ENCODE data around the gene DGKH.

Gene DGKH

GRCh38 chr13:42041684-42042035, 6.8 kb upstream of the DGKH start:
- peak overlapping the region; percentile 97 for H3K27ac ChIP-seq
- peak overlapping the region; percentile 79 for H3K4me3 ChIP-seq (ENCODE audit: low read depth, low read length)
- TF ChIP-seq, protein P1, sequence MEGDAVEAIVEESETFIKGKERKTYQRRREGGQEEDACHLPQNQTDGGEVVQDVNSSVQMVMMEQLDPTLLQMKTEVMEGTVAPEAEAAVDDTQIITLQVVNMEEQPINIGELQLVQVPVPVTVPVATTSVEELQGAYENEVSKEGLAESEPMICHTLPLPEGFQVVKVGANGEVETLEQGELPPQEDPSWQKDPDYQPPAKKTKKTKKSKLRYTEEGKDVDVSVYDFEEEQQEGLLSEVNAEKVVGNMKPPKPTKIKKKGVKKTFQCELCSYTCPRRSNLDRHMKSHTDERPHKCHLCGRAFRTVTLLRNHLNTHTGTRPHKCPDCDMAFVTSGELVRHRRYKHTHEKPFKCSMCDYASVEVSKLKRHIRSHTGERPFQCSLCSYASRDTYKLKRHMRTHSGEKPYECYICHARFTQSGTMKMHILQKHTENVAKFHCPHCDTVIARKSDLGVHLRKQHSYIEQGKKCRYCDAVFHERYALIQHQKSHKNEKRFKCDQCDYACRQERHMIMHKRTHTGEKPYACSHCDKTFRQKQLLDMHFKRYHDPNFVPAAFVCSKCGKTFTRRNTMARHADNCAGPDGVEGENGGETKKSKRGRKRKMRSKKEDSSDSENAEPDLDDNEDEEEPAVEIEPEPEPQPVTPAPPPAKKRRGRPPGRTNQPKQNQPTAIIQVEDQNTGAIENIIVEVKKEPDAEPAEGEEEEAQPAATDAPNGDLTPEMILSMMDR (IDR thresholded peaks at IDR 0.05; ENCODE audit: low read depth, low read length, missing control alignments), result peak; percentile 80
- H3K27me3 ChIP-seq (replicated peaks), result no peaks in the 10 kb centered on the region
- no peaks in the 10 kb centered on the region for H3K36me3 ChIP-seq (replicated peaks)
- DNase-seq, result peak; percentile 70
- in situ Hi-C loops (cut with HindIII; ENCODE audit: low pct_ligation_motif_present, low sequenced_read_pairs), result no loop called here

DNA sequence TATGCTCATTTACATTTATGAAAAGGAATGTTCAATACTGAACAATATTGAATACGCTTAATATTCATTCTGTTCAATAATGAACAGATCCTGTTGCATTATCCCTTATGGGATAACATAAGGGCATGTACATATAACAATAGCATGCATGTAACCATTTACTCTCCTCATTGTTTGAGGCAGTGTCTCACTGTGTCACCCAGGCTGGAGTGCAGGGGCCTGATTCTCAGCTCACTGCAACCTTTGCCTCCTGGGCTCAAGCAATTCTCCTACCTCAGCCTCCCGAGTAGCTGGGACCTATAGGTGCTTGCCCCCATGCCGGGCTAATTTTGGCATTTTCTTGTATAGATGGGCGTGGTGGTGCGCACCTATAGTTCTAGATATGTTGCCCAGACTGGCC, 4.8 kb upstream of the DGKH start:
- Histone ChIP-seq H3K4me3 (ENCODE audit: low read depth, low read length) (no peak overlapping the region), H3K36me3 (replicated peaks) (no peaks in the 10 kb centered on the region), H3K27ac (no peak overlapping the region), H3K27me3 (replicated peaks) (no peaks in the 10 kb centered on the region)
- TF ChIP-seq, protein P1 (IDR thresholded peaks at IDR 0.05; ENCODE audit: low read depth, low read length, missing control alignments), result no peak
- DNase-seq, result no peak
- in situ Hi-C loops (cut with HindIII; ENCODE audit: low pct_ligation_motif_present, low sequenced_read_pairs), result no loop called here

DNA sequence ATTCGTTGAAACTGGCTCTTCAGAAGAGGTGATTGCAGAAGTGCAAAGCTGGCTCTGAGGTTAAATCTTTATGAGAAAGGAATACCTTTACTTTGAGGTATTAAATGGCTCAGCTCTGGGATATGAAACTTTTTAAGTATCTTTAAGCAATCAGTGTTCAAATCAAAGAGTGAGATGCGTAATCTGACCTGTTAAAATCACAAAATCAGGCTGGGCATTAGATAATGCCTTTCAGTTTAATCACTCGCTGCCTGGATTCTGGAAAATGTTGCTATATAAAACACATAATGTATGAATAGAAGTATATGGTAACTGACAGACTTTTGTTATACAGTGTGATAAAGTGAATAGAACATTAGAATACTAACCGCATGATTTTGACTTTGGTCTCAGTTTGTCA, 2.0 kb upstream of the DGKH start:
- no peaks in the 10 kb centered on the region for H3K27me3 ChIP-seq (replicated peaks)
- TF ChIP-seq, protein P1 (IDR thresholded peaks at IDR 0.05; ENCODE audit: low read depth, low read length, missing control alignments), result no peak
- no peak overlapping the region for H3K4me3 ChIP-seq (ENCODE audit: low read depth, low read length)
- in situ Hi-C loops (cut with HindIII; ENCODE audit: low pct_ligation_motif_present, low sequenced_read_pairs), result no loop called here
- no peaks in the 10 kb centered on the region for H3K36me3 ChIP-seq (replicated peaks)
- no peak for DNase-seq
- no peak overlapping the region for H3K27ac ChIP-seq

DNA sequence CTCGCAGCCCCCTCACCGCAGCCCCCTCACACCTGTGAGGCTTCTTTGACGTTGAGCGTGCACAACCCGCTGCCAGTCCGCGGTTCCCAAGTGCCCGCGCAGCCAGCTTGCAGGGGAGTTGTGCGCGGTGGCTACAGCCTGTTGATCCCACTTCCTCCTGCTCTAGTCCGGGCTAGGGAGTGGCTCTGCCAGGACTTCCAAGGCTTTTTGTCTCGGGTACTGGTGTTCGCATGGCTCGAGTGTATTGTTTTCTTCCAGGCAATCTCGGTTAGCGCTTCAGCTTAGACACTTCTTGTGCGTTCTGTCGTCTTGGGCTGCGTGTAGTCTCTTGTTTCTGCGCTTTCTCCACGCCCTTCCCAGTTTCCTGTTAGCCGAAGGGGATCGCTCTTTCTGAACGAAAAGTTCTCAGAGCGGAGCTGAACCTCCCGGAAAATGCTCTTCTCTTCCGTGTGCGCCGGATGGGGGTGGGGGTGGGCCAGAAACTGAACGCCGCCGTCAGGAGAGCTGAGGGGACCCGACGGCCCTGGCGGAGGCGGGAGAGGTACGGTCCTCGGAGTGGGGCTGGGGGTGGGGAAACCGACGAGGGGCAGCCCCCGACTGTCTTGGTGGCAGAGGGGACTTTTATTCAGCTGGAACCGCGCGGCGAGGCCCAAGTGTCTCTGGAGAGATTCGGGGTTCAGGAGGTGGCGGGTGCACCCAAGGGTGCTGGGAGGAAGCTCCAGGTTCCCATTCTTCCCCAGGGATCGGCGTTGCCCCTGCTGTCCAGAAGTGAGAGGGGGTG, 697 bp upstream of the DGKH start:
- Histone ChIP-seq H3K27ac (peak overlapping the region; percentile 87), H3K27me3 (replicated peaks) (no peaks in the 10 kb centered on the region), H3K4me3 (ENCODE audit: low read depth, low read length) (peak overlapping the region; percentile 78), H3K36me3 (replicated peaks) (no peaks in the 10 kb centered on the region)
- in situ Hi-C loops (cut with HindIII; ENCODE audit: low pct_ligation_motif_present, low sequenced_read_pairs), result no loop called here
- TF ChIP-seq, protein P1 (IDR thresholded peaks at IDR 0.05; ENCODE audit: low read depth, low read length, missing control alignments), result no peak
- DNase-seq, result peak; percentile 43

- peak; percentile 78 for DNase-seq
- H3K27ac ChIP-seq, result peak overlapping the region; percentile 87
- no peaks in the 10 kb centered on the region for H3K36me3 ChIP-seq (replicated peaks)
- no peaks in the 10 kb centered on the region for H3K27me3 ChIP-seq (replicated peaks)
- TF ChIP-seq, protein P1 (IDR thresholded peaks at IDR 0.05; ENCODE audit: low read depth, low read length, missing control alignments), result no peak
- in situ Hi-C loops (cut with HindIII; ENCODE audit: low pct_ligation_motif_present, low sequenced_read_pairs), result no loop called here
- peak overlapping the region; percentile 78 for H3K4me3 ChIP-seq (ENCODE audit: low read depth, low read length)
Measured at GRCh38 chr13:42048684-42049453, 421 bp downstream of the DGKH start.

Measured in brain microvascular endothelial cell (primary cell).